Fibroblast of villous mesenchyme (primary cell): Measurements from ENCODE around the gene PSMC3IP. TPM values are rescaled to one million over a fixed set of nuclear protein-coding genes. Genes with fewer than 3 reads are reported as not detected.
"Not testable (repeated sequence)": the region's sequence is repeated elsewhere in the genome, so short reads cannot be mapped to it uniquely, and the experiment has no call there.

Experiments used
- DNase-seq: peaks from one replicate; pipeline ENCODE4 v3.0.0-alpha.2; 2010; ENCODE audit warnings: low read depth
- H3K4me3 ChIP-seq: 2 replicates; pipeline ENCODE4 v1.5.1; 2011; ENCODE audit warnings: low read depth, mild to moderate bottlenecking, low read length
- CTCF ChIP-seq: IDR thresholded peaks from 2 replicates; pipeline ENCODE4 v1.5.1; 2012; ENCODE audit warnings: low read depth, mild to moderate bottlenecking, low read length; ENCODE audit not compliant: insufficient read depth
- total RNA-seq: library from RNA; depleted of rRNA; stranded (reverse); fragments of >200 nt; gene quantifications from 2 replicates; pipeline ENCODE4 v1.2.3, GENCODE V29; 2012

Gene PSMC3IP
- total RNA-seq, 1 donor: 3.9 TPM

- no peak for TF ChIP-seq CTCF
- H3K4me3 ChIP-seq: no peak overlapping the region
- no peak for DNase-seq
Observed at GRCh38 chr17:42544874-42545283, 32.6 kb downstream of the PSMC3IP start.

GRCh38 chr17:42543190-42544079, 34.1 kb downstream of the PSMC3IP start:
- TF ChIP-seq CTCF: no peak
- no peak for DNase-seq
- H3K4me3 ChIP-seq: no peak overlapping the region

- H3K4me3 ChIP-seq: no peak overlapping the region
- TF ChIP-seq CTCF: no peak
- DNase-seq: no peak
Observed at GRCh38 chr17:42541041-42541833, 36.3 kb downstream of the PSMC3IP start.

GRCh38 chr17:42540558-42540957, 37.0 kb downstream of the PSMC3IP start:
- not testable (repeated sequence) for DNase-seq

GRCh38 chr17:42538482-42538881, 39.0 kb downstream of the PSMC3IP start:
- no peak overlapping the region for H3K4me3 ChIP-seq
- no peak for DNase-seq
- no peak for TF ChIP-seq CTCF

More at GRCh38 chr17:42540558-42540957, 37.0 kb downstream of the PSMC3IP start:
- H3K4me3 ChIP-seq: not testable (repeated sequence)

- no peak overlapping the region for H3K4me3 ChIP-seq
- no peak for DNase-seq
- no peak for TF ChIP-seq CTCF
Observed at GRCh38 chr17:42537826-42538451, 39.6 kb downstream of the PSMC3IP start.
